Naive thymus-derived CD4-positive, alpha-beta T cell (primary cell): ENCODE results near the gene TBC1D1. TPM values are rescaled to one million over a fixed set of nuclear protein-coding genes. Genes with fewer than 3 reads are reported as not detected.

Source experiments
- ATAC-seq: fragments of 150-1000 bp; cut with Tn5 transposase; 2 replicates; pipeline ENCODE4 v1.10.0; 2021; ENCODE audit warnings: mild to moderate bottlenecking, moderate library complexity
- CTCF ChIA-PET: fragments of 350-600 bp; sonication (Branson Sonifier 250); formaldehyde crosslinking; loops from one replicate; lab custom pipeline; 2021; ENCODE audit warnings: antibody characterized with exemption; lab: Charles Lee
- POLR2A ChIA-PET: fragments of 350-600 bp; sonication (Branson Sonifier 250); formaldehyde crosslinking; loops from one replicate; lab custom pipeline; 2021; ENCODE audit warnings: antibody characterized with exemption, inconsistent platforms; lab: Charles Lee
- DNase-seq, 9 donors: peaks; one replicate each; pipeline versions ENCODE4 v3.0.0 to v3.0.0-alpha.2; 2020 to 2022; ENCODE audit warnings: mixed read lengths in 1 of 9
- H3K27ac ChIP-seq: one replicate; pipeline ENCODE4 v1.7.0; 2013; ENCODE audit warnings: mild to moderate bottlenecking, low read depth, low read length, moderate library complexity
- H3K27me3 ChIP-seq, 2 donors: one replicate each; pipeline ENCODE4 v1.7.0; 2013; ENCODE audit warnings: low read length in 2 of 2, mild to moderate bottlenecking in 2 of 2, moderate library complexity in 2 of 2; ENCODE audit not compliant: control insufficient read depth in 2 of 2, insufficient read depth in 2 of 2
- H3K36me3 ChIP-seq, 3 experiments: 1 replicate in 2 of 3; 2 replicates in 1 of 3; pipeline ENCODE4 v1.7.0; 2013; ENCODE audit warnings: low read length in 3 of 3, mild to moderate bottlenecking in 3 of 3, moderate library complexity in 1 of 3; ENCODE audit not compliant: insufficient read depth in 3 of 3, control insufficient read depth in 2 of 3
- H3K4me1 ChIP-seq, 2 donors: one replicate each; pipeline ENCODE4 v1.7.0; 2013; ENCODE audit warnings: low read length in 2 of 2, mild to moderate bottlenecking in 2 of 2, moderate library complexity in 1 of 2; ENCODE audit not compliant: control insufficient read depth in 2 of 2, insufficient read depth in 2 of 2
- H3K4me3 ChIP-seq: 2 replicates; pipeline ENCODE4 v1.7.0; 2013; ENCODE audit warnings: mild to moderate bottlenecking, low read length
- H3K9me3 ChIP-seq, 3 experiments: 1 replicate in 2 of 3; 2 replicates in 1 of 3; pipeline ENCODE4 v1.7.0; 2013; ENCODE audit warnings: low read length in 3 of 3; ENCODE audit not compliant: control insufficient read depth in 2 of 3
- H3K27ac Mint-ChIP-seq, 9 donors: one replicate each; pipeline ENCODE4 v1.8.0; 2020 to 2022; ENCODE audit warnings: mixed read lengths in 9 of 9, mild to moderate bottlenecking in 8 of 9, moderate library complexity in 5 of 9, inconsistent platforms in 2 of 9
- H3K27me3 Mint-ChIP-seq, 5 donors: one replicate each; pipeline ENCODE4 v1.8.0; 2021 to 2022; ENCODE audit warnings: mixed read lengths in 5 of 5, mild to moderate bottlenecking in 1 of 5
- H3K36me3 Mint-ChIP-seq, 5 donors: one replicate each; pipeline ENCODE4 v1.8.0; 2020 to 2022; ENCODE audit warnings: mixed read lengths in 5 of 5, mild to moderate bottlenecking in 3 of 5, inconsistent platforms in 1 of 5
- H3K4me1 Mint-ChIP-seq, 7 donors: one replicate each; pipeline ENCODE4 v1.8.0; 2020 to 2022; ENCODE audit warnings: mixed read lengths in 7 of 7, mild to moderate bottlenecking in 3 of 7, inconsistent platforms in 1 of 7
- H3K4me3 Mint-ChIP-seq, 10 donors: one replicate each; pipeline ENCODE4 v1.8.0; 2020 to 2022; ENCODE audit warnings: mild to moderate bottlenecking in 10 of 10, mixed read lengths in 10 of 10, moderate library complexity in 6 of 10, inconsistent platforms in 2 of 10
- H3K9me3 Mint-ChIP-seq, 11 donors: one replicate each; pipeline ENCODE4 v1.8.0; 2020 to 2022; ENCODE audit warnings: mixed read lengths in 11 of 11, mild to moderate bottlenecking in 4 of 11, inconsistent platforms in 1 of 11, moderate library complexity in 1 of 11
- intact Hi-C, 2 donors: fragments of 100-400 bp; cut with micrococcal nuclease; formaldehyde crosslinking; loops; one replicate each; pipeline ENCODE4 v1.15.1; 2023
- polyA plus RNA-seq, 2 donors: library from polyadenylated mRNA; unstranded; fragments of 300-500 nt; fragmentation: Illumina TruSeq; gene quantifications; one replicate each; pipeline ENCODE4 v1.2.3, GENCODE V29; 2021
- total RNA-seq, 6 experiments: library from RNA in 5 of 6; stranded (reverse) in 5 of 6; gene quantifications; 1 replicate in 5 of 6; 2 replicates in 1 of 6; pipeline ENCODE4 v1.2.3 and lab custom pipeline; 2021 to 2026

Gene TBC1D1
- total and polyA plus RNA-seq, 7 experiments from 2014 or later, result 19.4 to 66.8 (median 46.9) TPM

DNA sequence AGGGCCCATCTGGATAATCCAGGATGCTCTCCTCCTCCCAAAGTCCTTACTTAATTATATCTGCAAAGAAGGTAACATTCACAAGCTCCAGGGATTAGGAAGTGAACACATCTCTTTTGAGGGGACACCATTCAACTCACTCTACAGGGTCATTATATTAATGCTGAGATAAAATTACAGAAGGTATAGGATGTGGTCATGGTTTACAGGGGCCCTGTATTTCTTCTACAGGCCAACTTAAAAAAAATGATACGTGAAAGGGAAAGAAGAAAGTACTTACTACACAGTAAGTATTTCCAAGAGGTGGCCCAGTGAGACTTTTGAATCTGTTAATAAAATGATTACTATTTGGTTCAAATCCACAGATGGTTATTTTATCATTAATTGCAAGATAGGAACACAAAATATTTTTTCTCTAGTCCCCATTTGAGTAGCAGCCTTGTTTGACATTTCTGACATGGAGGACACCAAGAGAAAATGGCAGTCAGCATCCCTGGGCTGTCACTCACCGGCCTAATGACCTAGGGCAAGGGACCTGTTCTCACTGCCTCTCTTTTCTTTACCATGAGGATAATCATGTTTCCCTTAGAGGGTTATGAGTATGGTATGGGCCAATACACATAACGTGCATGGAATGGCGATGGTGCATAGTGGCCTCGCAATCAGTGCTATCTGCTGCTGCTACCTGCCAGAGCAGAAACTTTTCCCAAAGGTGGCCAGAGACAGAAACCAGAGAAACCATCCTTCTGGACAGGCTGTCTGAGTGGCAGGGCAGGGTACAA is 209.8 kb downstream of the TBC1D1 start:
- ATAC-seq (no peak), DNase-seq (no peak)
- H3K9me3 Mint-ChIP-seq, result no peaks in the 10 kb centered on the region
- H3K9me3 ChIP-seq, result no peaks in the 10 kb centered on the region
- CTCF ChIA-PET, result no interaction called here
- intact Hi-C loops, result no loop called here
- H3K4me1 ChIP-seq, result no peaks in the 10 kb centered on the region
- H3K4me1 Mint-ChIP-seq, result peaks cover 0 to 13% (median 0%) of the 10 kb centered on the region in 7 donors
- H3K36me3 Mint-ChIP-seq, result peaks cover 2 to 75% (median 43%) of the 10 kb centered on the region in 5 donors
- no peaks in the 10 kb centered on the region for H3K27me3 ChIP-seq
- H3K27ac ChIP-seq, result no peak overlapping the region
- POLR2A ChIA-PET, result no interaction called here
- no peaks in the 10 kb centered on the region for H3K27me3 Mint-ChIP-seq
- H3K36me3 ChIP-seq, result peaks cover 0 to 50% (median 3%) of the 10 kb centered on the region in 3 experiments
- H3K27ac Mint-ChIP-seq, result peak overlapping the region in 1 of 9 donors; percentile 32
- no peak overlapping the region for H3K4me3 Mint-ChIP-seq
- H3K4me3 ChIP-seq, result no peak overlapping the region

DNA sequence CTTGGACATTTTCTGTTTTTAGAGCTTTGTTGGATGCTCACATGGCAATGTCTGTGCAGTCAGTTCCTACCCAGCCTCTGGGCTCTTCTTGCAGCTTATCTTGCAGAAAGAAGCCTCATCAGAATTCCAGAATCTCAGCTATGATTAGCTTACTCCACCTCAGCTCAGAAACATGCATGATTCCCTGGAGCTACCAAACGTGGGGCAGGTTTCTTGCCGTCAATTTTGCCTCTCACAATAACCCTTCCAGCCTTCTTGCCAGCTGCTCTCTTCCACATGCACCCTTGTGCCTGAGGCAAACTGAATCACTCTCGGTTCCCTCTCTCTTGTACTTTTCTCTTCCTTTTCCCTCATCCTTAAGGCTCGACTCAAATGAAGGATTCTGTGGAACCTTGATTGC is 210.7 kb downstream of the TBC1D1 start:
- ChIA-PET CTCF (no interaction called here), POLR2A (no interaction called here)
- Histone ChIP-seq H3K4me3 (no peak overlapping the region), H3K27ac (no peak overlapping the region), H3K9me3 (no peaks in the 10 kb centered on the region), H3K4me1 (no peaks in the 10 kb centered on the region), H3K36me3 (peaks cover 0 to 51% (median 3%) of the 10 kb centered on the region in 3 experiments), H3K27me3 (no peaks in the 10 kb centered on the region)
- intact Hi-C loops, result no loop called here
- DNase-seq (no peak), ATAC-seq (no peak)
- H3K9me3 Mint-ChIP-seq, result no peaks in the 10 kb centered on the region
- H3K27me3 Mint-ChIP-seq, result no peaks in the 10 kb centered on the region
- H3K4me1 Mint-ChIP-seq, result peaks cover 0 to 20% (median 0%) of the 10 kb centered on the region in 7 donors
- peaks cover 0 to 73% (median 35%) of the 10 kb centered on the region in 5 donors for H3K36me3 Mint-ChIP-seq
- no peak overlapping the region for H3K4me3 Mint-ChIP-seq
- H3K27ac Mint-ChIP-seq, result peak overlapping the region in 2 of 9 donors; percentile 42 to 43

DNA sequence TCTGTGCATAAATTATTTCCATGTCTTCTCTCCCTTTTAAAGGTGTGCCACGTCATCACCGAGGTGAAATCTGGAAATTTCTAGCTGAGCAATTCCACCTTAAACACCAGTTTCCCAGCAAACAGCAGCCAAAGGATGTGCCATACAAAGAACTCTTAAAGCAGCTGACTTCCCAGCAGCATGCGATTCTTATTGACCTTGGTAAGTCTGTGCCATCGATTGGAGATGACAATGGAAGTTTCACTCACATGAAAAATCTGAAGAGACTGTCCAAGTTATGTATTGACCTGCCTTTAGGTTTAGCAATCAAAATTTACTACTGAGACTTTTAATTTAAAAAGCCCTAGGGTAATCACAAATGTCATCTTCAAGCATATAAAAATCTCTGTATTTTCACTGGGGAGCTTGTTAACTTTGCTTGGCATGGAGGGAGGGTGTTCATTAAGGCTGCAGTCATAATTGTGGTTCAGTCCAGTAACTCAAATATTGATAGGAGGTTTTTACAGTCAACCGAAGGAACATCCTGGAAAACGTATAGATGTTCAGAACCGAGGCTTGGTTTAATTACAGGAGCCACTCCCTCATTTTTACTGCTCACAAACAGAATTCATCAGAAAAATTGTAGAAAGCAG is 212.2 kb downstream of the TBC1D1 start:
- Mint-ChIP-seq H3K27ac (no peak overlapping the region), H3K4me3 (no peak overlapping the region), H3K36me3 (peaks cover 2 to 76% (median 40%) of the 10 kb centered on the region in 5 donors), H3K27me3 (no peaks in the 10 kb centered on the region), H3K9me3 (no peaks in the 10 kb centered on the region), H3K4me1 (peaks cover 0 to 20% (median 0%) of the 10 kb centered on the region in 7 donors)
- Histone ChIP-seq H3K9me3 (no peaks in the 10 kb centered on the region), H3K36me3 (peaks cover 0 to 57% (median 3%) of the 10 kb centered on the region in 3 experiments), H3K4me1 (no peaks in the 10 kb centered on the region), H3K27ac (no peak overlapping the region), H3K27me3 (no peaks in the 10 kb centered on the region), H3K4me3 (no peak overlapping the region)
- ChIA-PET CTCF (no interaction called here), POLR2A (interaction anchor here (0.6 to 0.7 kb wide), 2 partner anchors 29 to 575 kb away, joined by 4 to 5 read pairs; no protein-coding TSS in a partner anchor)
- intact Hi-C loops, result no loop called here
- no peak for ATAC-seq
- no peak for DNase-seq

DNA sequence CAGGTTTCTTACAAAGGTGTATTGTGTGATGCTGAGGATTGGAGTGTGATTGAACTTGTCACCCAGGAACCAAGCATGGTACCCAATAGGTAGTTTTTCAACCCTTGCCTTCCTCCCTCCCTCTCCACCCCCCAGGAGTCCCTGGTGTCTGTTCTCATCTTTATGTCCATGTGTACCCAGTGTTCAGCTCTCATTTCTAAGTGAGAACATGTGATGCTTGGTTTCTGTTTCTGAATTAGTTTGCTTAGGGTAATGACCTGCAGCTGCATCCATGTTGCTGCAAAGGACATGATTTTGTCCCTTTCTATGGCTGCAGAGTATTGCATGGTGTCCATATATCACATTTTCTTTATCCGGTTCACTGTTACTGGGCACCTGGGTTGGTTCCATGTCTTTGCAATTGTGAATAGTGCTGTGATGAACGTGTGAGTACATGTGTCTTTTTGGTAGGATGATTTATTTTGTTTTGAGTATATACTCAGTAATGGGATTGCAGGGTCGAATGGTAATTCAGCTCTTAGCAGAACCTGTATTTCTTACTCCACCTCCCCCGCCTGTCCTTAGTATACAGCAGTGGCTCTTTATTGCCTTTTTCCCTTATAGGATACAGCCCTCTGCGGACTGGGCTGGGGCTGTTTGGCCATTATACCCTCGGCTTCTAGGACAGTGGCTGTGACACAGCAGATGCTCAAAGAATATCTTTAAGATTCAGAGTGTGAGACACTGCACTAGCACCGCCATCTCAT is 214.8 kb downstream of the TBC1D1 start:
- no peak overlapping the region for H3K27ac ChIP-seq
- H3K4me3 Mint-ChIP-seq, result no peak overlapping the region
- ChIA-PET CTCF (no interaction called here), POLR2A (no interaction called here)
- no peaks in the 10 kb centered on the region for H3K27me3 Mint-ChIP-seq
- no peaks in the 10 kb centered on the region for H3K4me1 ChIP-seq
- intact Hi-C loops, result no loop called here
- DNase-seq, result no peak
- no peak overlapping the region for H3K4me3 ChIP-seq
- peaks cover 0 to 61% (median 3%) of the 10 kb centered on the region in 3 experiments for H3K36me3 ChIP-seq
- H3K4me1 Mint-ChIP-seq, result peaks cover 0 to 16% (median 0%) of the 10 kb centered on the region in 7 donors
- H3K27me3 ChIP-seq, result no peaks in the 10 kb centered on the region
- no peak overlapping the region for H3K27ac Mint-ChIP-seq
- no peaks in the 10 kb centered on the region for H3K9me3 ChIP-seq
- peaks cover 3 to 75% (median 37%) of the 10 kb centered on the region in 5 donors for H3K36me3 Mint-ChIP-seq
- ATAC-seq, result no peak
- no peaks in the 10 kb centered on the region for H3K9me3 Mint-ChIP-seq

DNA sequence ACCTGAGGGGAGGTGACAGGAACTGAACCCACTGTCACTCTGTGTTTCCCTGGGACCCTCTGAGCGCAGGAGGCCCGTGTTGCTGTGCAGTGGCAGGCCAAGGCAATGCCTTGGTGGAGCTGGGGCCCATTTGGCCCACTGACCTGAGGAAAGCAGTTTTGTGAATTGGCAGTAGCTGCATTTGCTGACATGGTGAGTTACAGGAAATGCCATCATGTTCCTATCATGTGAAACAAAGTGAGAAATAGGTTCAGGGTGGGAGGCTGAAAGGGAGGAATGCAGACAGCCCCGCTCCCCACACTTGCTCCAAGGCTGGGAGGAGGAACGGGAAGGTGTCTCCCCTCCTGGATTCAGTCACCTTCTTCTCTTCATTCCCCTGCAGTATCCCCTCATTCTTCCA is 215.4 kb downstream of the TBC1D1 start:
- Histone ChIP-seq H3K27ac (no peak overlapping the region), H3K9me3 (no peaks in the 10 kb centered on the region), H3K36me3 (peaks cover 0 to 56% (median 3%) of the 10 kb centered on the region in 3 experiments), H3K4me1 (no peaks in the 10 kb centered on the region), H3K27me3 (no peaks in the 10 kb centered on the region), H3K4me3 (no peak overlapping the region)
- H3K9me3 Mint-ChIP-seq, result no peaks in the 10 kb centered on the region
- DNase-seq (no peak), ATAC-seq (no peak)
- ChIA-PET POLR2A (no interaction called here), CTCF (no interaction called here)
- H3K27me3 Mint-ChIP-seq, result no peaks in the 10 kb centered on the region
- intact Hi-C loops, result no loop called here
- peaks cover 0 to 15% (median 0%) of the 10 kb centered on the region in 7 donors for H3K4me1 Mint-ChIP-seq
- no peak overlapping the region for H3K27ac Mint-ChIP-seq
- H3K36me3 Mint-ChIP-seq, result peaks cover 3 to 73% (median 34%) of the 10 kb centered on the region in 5 donors
- no peak overlapping the region for H3K4me3 Mint-ChIP-seq

DNA sequence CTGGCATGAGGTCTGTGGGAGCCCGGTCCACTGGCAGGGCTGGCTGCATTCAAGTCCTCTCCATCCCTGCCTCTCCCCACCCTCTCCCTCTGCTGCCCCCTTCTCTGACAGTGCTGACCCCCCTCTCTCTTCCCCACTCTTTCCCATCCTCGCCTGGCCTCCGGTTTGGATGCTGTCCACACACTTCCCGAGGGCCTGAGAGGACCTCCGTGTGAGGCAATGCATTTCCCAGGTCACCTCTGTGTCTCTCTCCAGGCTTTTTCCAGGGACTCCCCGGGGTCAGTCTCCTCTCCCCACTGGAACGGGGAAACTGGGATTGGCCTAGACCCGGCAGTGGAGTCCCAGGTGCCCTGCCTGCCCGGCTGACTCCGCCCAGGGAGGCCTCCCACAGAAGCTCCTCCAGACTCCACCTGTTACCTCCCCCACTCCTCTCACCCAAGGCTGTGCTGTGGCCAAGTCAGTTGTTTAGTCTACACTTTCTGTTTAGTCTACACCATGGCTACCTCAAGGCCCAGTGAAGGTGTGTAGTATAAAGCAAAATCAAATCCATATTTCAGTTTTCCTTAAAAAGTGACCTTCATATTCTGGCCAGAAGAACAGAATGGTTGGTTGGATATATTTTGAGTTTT is 216.1 kb downstream of the TBC1D1 start:
- ChIA-PET POLR2A (no interaction called here), CTCF (no interaction called here)
- peaks cover 0 to 15% (median 4%) of the 10 kb centered on the region in 7 donors for H3K4me1 Mint-ChIP-seq
- H3K4me3 Mint-ChIP-seq, result no peak overlapping the region
- H3K9me3 ChIP-seq, result no peaks in the 10 kb centered on the region
- H3K27me3 Mint-ChIP-seq, result no peaks in the 10 kb centered on the region
- no peaks in the 10 kb centered on the region for H3K9me3 Mint-ChIP-seq
- H3K4me3 ChIP-seq, result no peak overlapping the region
- DNase-seq (no peak), ATAC-seq (no peak)
- peaks cover 3 to 68% (median 31%) of the 10 kb centered on the region in 5 donors for H3K36me3 Mint-ChIP-seq
- H3K27me3 ChIP-seq, result no peaks in the 10 kb centered on the region
- peak overlapping the region in 1 of 9 donors; percentile 41 for H3K27ac Mint-ChIP-seq
- peaks cover 0 to 56% (median 3%) of the 10 kb centered on the region in 3 experiments for H3K36me3 ChIP-seq
- intact Hi-C loops, result no loop called here
- H3K4me1 ChIP-seq, result no peaks in the 10 kb centered on the region
- H3K27ac ChIP-seq, result no peak overlapping the region
